GF-D8 (cell line): ENCODE data around the gene ANKRD33B.
"Not testable (repeated sequence)": the region's sequence is repeated elsewhere in the genome, so short reads cannot be mapped to it uniquely, and the experiment has no call there.

ENCODE experiments used
- DNase-seq: peaks from one replicate; lab custom pipeline; 2025; lab: John Stamatoyannopoulos, UW

The ANKRD33B gene

GRCh38 chr5:10563945-10564837 lies at the start of gene ANKRD33B:
ANKRD33B (plus strand) TSS chr5:10564070; CDS start chr5:10564468, 398 bp downstream.
- DNase-seq, result peak; percentile 79

- DNase-seq, result not testable (repeated sequence)
These were observed 49.3 kb upstream of the ANKRD33B start for GRCh38 chr5:10514572-10514971.

- no peak for DNase-seq
These were observed 48.4 kb upstream of the ANKRD33B start for GRCh38 chr5:10515492-10515891.

GRCh38 chr5:10518347-10518746 lies 45.5 kb upstream of the ANKRD33B start:
- DNase-seq, result no peak

- DNase-seq, result no peak
These were observed 44.1 kb upstream of the ANKRD33B start for GRCh38 chr5:10519729-10520128.

- DNase-seq, result no peak
These were observed 43.2 kb upstream of the ANKRD33B start for GRCh38 chr5:10520706-10521105.

- DNase-seq, result no peak
These were observed 42.2 kb upstream of the ANKRD33B start for GRCh38 chr5:10521466-10522223.

- DNase-seq, result no peak
These were observed 41.7 kb upstream of the ANKRD33B start for GRCh38 chr5:10522224-10522611.

- no peak for DNase-seq
These were observed 39.3 kb upstream of the ANKRD33B start for GRCh38 chr5:10524376-10525123.

- no peak for DNase-seq
These were observed 38.8 kb upstream of the ANKRD33B start for GRCh38 chr5:10525124-10525495.

- no peak for DNase-seq
These were observed 36.5 kb upstream of the ANKRD33B start for GRCh38 chr5:10527281-10527950.

- no peak for DNase-seq
These were observed 35.6 kb upstream of the ANKRD33B start for GRCh38 chr5:10528056-10528816.

- DNase-seq, result no peak
These were observed 35.0 kb upstream of the ANKRD33B start for GRCh38 chr5:10528827-10529226.

- no peak for DNase-seq
These were observed 33.1 kb upstream of the ANKRD33B start for GRCh38 chr5:10530601-10531320.

GRCh38 chr5:10532421-10532820 lies 31.4 kb upstream of the ANKRD33B start:
- DNase-seq, result no peak

GRCh38 chr5:10533226-10533625 lies 30.6 kb upstream of the ANKRD33B start:
- no peak for DNase-seq

GRCh38 chr5:10534561-10535530 lies 29.0 kb upstream of the ANKRD33B start:
- no peak for DNase-seq

GRCh38 chr5:10536511-10536910 lies 27.4 kb upstream of the ANKRD33B start:
- no peak for DNase-seq

GRCh38 chr5:10536931-10537579 lies 26.8 kb upstream of the ANKRD33B start:
- DNase-seq, result peak; percentile 74
